ENCODE data around the gene MMP21. TPM values are rescaled to one million over a fixed set of nuclear protein-coding genes. Genes with fewer than 3 reads are reported as not detected.
A peak's percentile ranks its signal among the peaks of the same experiment; 100 is the strongest.

MMP21 gene
- total RNA-seq, 1 experiment from 2014 or later = not detected

DNA sequence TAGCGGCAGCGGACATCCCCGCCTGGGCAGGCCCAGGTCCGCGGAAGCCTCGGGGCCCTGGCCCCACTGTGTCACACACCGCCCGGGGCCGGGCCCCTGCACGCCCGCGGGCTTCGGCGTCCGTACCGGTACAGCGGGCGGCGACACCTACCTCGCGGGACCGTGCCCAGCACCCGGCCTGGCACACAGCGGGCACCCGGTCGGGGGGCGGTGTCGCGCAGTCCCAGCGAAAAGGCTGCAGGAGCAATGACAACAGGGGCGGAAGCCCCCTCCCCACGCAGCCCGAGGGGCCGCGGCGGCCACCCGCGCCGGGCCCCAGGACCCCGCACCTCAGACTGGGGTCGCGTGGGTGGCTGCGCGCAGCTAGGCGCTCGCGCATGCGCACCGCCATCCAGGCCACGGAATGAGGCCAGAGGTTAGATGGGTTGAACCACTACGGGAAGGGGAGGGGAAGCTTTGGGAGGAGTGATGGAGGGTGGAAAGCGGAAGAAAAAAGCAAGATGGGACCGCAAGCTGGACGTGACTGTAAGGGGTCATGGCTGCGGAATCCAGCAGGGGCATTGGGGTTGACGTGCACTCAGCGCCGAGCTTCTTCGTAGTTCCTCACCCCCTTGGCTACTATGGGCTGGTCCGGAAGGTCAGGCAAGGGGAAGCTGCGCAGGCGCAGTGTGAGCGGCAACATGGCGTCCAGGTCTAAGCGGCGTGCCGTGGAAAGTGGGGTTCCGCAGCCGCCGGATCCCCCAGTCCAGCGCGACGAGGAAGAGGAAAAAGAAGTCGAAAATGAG, 47.4 kb upstream of the MMP21 start, which contains the start of the genes BCCIP and UROS:
BCCIP (plus strand) TSS at position 669 of the 785 bp plus-strand sequence; CDS start at position 681, 12 bp downstream.
UROS (minus strand) TSS at position 381 of the 785 bp plus-strand sequence. CDS start 6,759 bp downstream, outside the sequence.
- no peaks in the 10 kb centered on the region for H3K9me3 ChIP-seq (ENCODE audit: control insufficient read depth, low read depth, low read length)
- H2BK120ac ChIP-seq (ENCODE audit: low read depth, low read length, poor library complexity, severe bottlenecking) = no peak within 1 kb of the TSS
- Mint-ChIP-seq H3K4me1 (peaks cover 5 to 6% of the 10 kb centered on the region in 2 experiments), H3K9me3 (no peaks in the 10 kb centered on the region), H3K4me3 (peak within 1 kb of the TSS; percentile 70 to 77; a peak in 4 of 5 replicates), H3K27me3 (ENCODE audit: low read depth) (no peaks in the 10 kb centered on the region), H3K36me3 (ENCODE audit: insufficient read depth in 1 of 3, low read depth in 3 of 3) (peaks cover 14 to 24% (median 24%) of the 10 kb centered on the region in 3 experiments; a peak in 6 of 7 replicates), H3K27ac (no peak within 1 kb of the TSS)
- WGBS (ENCODE audit: extremely low coverage, insufficient read length, low lambda C conversion rate) = no CpG with 5 or more reads among the region's 74 CpGs
- 0 out of 2 replicates have a peak, but pooled peaks cover 2% of the 10 kb centered on the region for H3K4me1 ChIP-seq (ENCODE audit: insufficient read depth, low read length)
- H2AK5ac ChIP-seq (ENCODE audit: insufficient read length, low read length) = no peak within 1 kb of the TSS
- H4K20me1 ChIP-seq (ENCODE audit: control insufficient read depth, insufficient read depth, insufficient read length) = no peaks in the 10 kb centered on the region
- peak within 1 kb of the TSS; percentile 50 for H3K27ac ChIP-seq (ENCODE audit: insufficient read length, low read depth, low read length)
- H3K79me1 ChIP-seq (ENCODE audit: insufficient read depth, low read depth, low read length, poor library complexity, severe bottlenecking) = peaks cover 2% of the 10 kb centered on the region
- no peaks in the 10 kb centered on the region for H3K23me2 ChIP-seq (ENCODE audit: insufficient read length, low read depth, low read length, poor library complexity, severe bottlenecking)
- H4K91ac ChIP-seq (ENCODE audit: insufficient read length, low read depth, low read length) = no peak within 1 kb of the TSS
- no peaks in the 10 kb centered on the region for H3K27me3 ChIP-seq (ENCODE audit: insufficient read depth, low read length)
- H3K14ac ChIP-seq (ENCODE audit: insufficient read depth, low read length) = peak within 1 kb of the TSS; percentile 99
- H3T11ph ChIP-seq (ENCODE audit: low read length) = no peak within 1 kb of the TSS
- peak; percentile 85 for DNase-seq
- TF ChIP-seq, protein P1, sequence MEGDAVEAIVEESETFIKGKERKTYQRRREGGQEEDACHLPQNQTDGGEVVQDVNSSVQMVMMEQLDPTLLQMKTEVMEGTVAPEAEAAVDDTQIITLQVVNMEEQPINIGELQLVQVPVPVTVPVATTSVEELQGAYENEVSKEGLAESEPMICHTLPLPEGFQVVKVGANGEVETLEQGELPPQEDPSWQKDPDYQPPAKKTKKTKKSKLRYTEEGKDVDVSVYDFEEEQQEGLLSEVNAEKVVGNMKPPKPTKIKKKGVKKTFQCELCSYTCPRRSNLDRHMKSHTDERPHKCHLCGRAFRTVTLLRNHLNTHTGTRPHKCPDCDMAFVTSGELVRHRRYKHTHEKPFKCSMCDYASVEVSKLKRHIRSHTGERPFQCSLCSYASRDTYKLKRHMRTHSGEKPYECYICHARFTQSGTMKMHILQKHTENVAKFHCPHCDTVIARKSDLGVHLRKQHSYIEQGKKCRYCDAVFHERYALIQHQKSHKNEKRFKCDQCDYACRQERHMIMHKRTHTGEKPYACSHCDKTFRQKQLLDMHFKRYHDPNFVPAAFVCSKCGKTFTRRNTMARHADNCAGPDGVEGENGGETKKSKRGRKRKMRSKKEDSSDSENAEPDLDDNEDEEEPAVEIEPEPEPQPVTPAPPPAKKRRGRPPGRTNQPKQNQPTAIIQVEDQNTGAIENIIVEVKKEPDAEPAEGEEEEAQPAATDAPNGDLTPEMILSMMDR (conservative IDR thresholded peaks at IDR 0.05) = no peak
- no peak within 1 kb of the TSS for H2BK15ac ChIP-seq (ENCODE audit: low read depth, low read length)
- H4K8ac ChIP-seq (replicated peaks; ENCODE audit: insufficient read length, low read depth, low read length) = peak within 1 kb of the TSS; percentile 6
- H3K4ac ChIP-seq (ENCODE audit: low read depth, low read length) = no peak within 1 kb of the TSS
- H4K5ac ChIP-seq (ENCODE audit: insufficient read length, low read depth, low read length) = peak within 1 kb of the TSS; percentile 92
- peak within 1 kb of the TSS; percentile 99 for H3K18ac ChIP-seq (ENCODE audit: insufficient read length, low read depth, low read length)
- H3K56ac ChIP-seq (ENCODE audit: insufficient read length, low read depth, low read length) = peak within 1 kb of the TSS; percentile 60
- H3K23ac ChIP-seq (ENCODE audit: insufficient read length, low read depth, low read length) = no peak within 1 kb of the TSS
- peaks cover 23% of the 10 kb centered on the region for H3K79me2 ChIP-seq (ENCODE audit: insufficient read depth, low read length)
- no peak within 1 kb of the TSS for H2BK12ac ChIP-seq (ENCODE audit: insufficient read length, low read depth, low read length)
- peak within 1 kb of the TSS; percentile 84 for H2BK5ac ChIP-seq (ENCODE audit: insufficient read length, low read length)
- H3K4me2 ChIP-seq (ENCODE audit: insufficient read depth, insufficient read length, low read length) = peak within 1 kb of the TSS; percentile 53
- H2AFZ ChIP-seq (ENCODE audit: low read length) = peak within 1 kb of the TSS; percentile 56
- peak within 1 kb of the TSS; percentile 95 for H3K9ac ChIP-seq (ENCODE audit: extremely low read depth, insufficient read length, low read length)
- H2BK20ac ChIP-seq (ENCODE audit: low read depth, low read length, poor library complexity, severe bottlenecking) = no peak within 1 kb of the TSS

Data from H9 (cell line).